HG02678 (cell line): Measurements from ENCODE around the gene R3HCC1L.

Experiments used
- ATAC-seq: cut with Tn5 transposase; IDR thresholded peaks from one replicate; pipeline ENCODE4 v1.9.1; 2021; ENCODE audit warnings: mild to moderate bottlenecking, moderate library complexity; ENCODE audit not compliant: unreplicated experiment

Gene R3HCC1L

DNA sequence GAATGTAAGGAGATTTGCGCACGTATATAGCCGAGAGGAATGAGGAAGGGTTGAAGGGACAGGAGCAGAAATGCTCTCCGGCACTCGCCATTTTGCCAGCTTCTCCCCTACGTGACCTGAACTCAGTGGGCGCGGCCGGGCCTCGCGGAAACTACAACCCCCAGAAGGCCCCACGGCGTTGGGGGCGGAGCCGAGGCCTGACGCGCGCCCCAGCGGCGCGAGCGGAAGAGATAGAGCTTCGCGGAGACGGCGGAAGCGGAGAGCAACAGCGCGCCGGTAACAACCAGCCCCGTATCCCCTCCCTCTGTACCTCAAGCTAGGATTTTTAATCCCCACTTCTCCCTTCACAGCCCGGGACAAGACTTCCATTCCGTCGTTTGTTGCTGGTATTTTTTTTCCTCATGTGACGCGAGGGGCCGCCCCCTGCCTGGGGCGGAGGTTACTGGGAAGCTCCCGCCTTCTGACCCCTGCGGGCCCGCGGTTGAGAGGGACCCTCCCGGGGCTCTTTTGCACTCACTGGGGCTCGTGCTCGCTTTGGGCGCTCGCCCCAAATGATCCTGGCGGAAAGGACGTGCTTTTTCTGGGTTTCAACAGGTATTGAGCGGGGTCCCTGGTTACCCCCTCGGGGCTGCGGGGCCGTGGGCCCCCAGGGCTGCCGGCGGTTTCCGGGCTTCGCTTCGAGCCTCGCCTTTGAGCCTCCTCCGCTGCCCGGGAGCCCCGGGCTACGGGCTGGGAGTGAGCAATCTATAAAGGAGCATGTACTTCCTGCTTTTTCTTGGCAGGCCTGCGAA, at the start of gene R3HCC1L:
TSS of gene R3HCC1L (plus strand) at position 227 of the 791 bp plus-strand sequence. CDS start 73,458 bp downstream, outside the sequence.
- peak; percentile 86 for ATAC-seq

DNA sequence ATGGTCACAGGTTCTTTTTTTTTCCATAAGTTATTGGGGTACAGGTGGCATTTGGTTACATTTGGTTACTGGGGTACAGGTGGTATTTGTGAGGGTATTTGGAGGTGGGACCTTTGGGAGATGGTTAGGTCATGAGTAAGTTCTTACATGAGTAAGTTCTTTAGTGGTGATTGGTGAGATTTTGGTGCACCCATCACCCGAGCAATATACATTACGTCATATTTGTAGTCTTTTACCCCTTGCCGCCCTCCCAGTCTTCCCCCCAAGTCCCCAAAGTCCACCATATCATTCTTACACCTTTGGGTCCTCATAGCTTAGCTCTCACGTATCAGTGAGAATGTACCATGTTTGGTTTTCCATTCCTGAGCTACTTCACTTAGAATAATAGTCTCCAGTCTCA, 49.2 kb upstream of the R3HCC1L start:
- no peak for ATAC-seq

DNA sequence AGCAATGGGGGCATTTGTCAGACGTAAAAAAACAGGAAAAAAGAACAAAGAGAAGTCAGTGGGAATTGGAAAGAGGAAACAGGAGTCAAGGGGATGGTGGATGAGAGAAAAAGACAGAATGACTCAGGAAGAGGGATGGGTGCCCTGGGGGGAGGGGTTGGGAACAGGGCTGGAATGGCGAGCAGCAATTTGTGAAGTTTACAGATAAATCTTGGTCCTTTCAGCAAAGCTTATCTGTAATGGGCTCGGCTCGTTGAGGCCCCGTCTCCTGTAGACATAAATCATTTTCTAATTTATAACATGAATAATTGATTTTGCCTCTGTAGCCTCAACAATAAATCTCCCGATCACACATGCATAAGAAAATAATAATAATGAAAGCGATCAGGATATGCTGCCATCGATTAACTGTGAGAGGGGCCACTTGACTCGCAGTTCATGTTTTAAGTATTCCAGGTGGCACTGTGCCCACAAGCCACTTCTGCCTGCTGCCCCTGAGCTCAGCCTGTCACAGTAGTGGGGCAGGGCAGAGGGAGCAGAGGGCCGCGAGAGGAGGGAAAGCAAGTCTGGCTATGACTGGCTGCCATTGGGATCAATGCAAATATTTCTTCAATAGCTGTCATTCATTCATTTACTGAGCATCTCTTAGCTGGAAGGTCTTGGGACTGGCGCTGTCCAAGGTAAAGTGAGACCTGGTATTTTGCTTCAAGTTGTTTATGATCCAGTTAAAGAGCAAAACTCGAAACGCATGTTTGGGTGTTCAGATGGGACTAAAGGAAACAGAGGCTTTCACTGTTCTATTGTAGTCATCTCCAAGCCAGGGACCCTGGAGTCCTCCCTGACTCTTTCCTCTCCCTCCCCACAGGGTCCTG, 47.4 kb upstream of the R3HCC1L start:
- ATAC-seq = no peak

DNA sequence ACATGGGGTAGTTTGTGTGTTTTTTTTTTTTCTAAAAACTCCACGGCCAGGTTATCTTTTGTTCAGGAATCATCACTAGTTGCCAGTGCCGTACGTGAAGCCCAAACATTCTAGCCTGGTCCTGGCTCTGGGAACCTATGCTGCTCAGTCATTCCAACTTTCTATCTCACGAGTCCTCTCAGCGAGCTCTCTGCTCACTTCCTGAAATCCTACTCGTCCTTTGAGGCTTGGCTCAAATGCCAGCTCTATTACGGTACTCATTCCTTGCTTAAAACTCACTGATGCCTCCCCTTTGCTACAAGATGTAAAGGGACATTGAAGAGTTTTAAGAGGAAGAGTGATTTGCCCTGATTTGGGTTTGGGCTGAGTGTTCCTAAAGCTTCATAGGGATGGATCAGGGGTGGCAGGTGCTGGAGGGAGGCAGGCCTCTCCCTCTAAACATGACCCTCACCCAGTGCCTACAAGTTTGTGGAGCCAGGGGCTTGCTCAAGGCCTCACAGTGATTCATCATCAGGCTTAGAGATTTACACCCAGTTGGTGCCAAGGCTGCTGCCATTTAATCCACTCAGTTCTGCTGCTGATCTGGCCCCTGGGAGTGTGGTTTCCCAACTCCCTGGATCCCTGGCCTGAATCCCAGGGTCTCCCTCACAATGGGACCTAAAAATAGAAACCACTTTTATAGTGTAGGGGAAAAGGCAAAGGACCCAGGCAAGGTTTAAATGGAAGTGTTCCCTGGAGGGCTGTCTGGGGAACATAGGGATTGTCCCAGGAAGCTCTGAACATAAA, 46.1 kb upstream of the R3HCC1L start:
- no peak for ATAC-seq

DNA sequence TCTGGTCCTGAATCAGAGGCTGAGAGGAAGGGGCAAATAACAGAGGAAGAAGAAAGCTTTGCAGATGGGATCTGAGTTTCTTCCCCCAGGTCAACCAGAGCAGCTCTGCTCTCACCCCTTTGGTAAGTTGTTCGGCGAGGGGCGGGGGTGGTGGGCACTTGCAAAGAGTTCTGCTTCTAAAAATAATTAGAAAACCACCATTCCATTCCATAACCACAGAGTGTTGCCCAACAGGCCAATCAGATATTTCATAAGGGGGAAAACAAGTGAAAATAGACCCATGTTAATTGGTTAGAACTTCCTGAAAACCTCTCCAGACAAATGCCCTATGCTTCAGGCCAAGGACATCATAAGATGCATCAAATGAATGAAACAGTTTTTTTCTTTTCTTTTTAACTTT, 43.6 kb upstream of the R3HCC1L start:
- ATAC-seq = no peak

DNA sequence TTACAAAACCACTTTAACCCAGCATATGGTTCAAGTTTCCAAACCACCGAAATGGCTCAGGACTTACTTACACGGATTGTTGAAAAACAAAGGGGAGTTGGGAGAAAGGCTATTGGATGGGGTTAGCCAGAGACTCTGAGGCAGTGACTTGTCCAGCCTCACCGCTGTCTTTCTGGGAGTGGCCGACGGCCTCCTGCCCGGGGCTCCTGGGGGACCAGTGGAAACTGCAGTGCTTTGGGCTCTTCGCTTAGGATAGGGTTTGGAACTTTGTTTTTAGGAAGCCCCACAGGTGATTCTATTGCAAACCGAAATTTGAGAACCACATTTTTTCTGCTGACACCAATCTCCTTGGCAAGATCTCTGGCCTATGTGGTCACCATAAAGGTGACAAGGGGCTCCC, 38.1 kb upstream of the R3HCC1L start:
- ATAC-seq = no peak

DNA sequence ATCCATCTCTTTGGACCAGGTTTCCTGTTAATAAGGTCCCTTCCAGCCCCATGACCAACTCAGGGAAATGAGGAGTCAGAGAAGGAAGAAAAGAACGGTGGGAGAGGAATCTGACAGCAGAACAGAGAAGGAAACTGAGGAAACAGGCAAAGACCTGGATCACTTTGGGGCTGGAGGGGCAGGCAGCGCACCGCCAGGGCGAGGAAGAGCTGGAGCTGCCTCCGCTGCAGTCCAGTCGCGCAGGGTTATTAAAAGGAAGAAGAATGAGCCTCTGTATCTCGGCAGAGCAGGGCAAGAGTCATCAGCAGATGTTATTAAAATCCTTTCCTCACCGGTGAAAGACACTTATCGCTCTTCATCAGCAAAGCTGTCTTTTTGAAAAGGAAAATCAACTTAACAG, 37.7 kb upstream of the R3HCC1L start:
- no peak for ATAC-seq

DNA sequence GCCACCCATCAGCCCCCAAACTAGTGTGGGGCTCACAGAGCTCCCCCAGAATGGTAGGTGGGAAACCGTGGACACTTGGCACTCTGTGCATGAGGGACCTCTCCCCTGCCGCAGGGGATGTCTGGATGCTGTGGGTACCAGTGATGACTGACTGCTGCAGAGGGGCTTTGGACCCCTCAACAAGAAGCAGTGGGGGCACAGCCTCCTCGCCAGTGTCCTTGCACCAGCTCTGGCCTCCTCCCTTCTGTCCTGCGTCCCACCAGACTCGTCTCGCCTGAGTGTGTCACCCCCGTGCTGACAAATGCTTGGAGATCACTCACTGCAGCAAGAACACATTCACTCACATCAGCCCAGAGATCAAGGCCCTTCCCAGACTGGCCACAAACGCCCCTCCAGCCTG, 37.3 kb upstream of the R3HCC1L start:
- ATAC-seq = no peak

DNA sequence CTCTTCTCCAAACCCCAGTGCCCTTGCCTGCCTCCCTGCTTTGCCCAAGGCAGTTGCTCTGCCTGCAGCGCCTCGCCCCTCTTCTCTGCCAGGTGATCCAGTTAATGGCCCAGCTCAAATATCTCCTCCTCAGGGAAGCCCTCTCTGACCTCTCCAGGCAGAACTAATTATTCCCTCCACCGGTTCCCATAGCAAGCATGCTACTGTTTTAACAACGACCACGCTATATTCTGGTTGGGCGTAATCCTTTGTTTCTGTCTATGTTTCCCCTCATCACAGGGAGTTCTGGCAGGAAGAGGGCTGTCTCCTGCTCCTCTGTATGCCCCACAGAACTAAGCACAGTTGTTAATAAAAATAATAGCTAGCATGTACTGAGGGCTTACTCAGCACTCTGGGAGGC, 36.8 kb upstream of the R3HCC1L start:
- ATAC-seq = no peak

DNA sequence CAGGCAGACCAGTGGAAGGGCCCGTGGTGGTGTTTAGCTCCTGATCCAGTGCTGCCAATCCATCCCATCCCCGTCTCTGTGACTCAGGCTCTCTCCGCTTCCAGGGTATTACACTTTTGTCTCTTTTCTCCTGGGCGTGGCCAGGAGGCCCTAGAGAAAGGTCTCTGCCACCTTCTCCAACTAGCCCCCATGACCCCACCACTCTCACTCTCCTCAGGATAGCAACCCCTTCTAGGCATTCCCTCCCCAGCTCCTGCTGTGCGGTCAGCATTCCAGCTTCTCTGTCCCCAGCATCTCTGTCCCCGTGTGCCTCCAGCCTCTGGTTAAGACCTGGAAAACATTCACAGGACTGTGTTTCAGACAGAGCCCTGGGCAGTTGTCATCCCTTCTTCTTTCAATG, 36.2 kb upstream of the R3HCC1L start:
- no peak for ATAC-seq

DNA sequence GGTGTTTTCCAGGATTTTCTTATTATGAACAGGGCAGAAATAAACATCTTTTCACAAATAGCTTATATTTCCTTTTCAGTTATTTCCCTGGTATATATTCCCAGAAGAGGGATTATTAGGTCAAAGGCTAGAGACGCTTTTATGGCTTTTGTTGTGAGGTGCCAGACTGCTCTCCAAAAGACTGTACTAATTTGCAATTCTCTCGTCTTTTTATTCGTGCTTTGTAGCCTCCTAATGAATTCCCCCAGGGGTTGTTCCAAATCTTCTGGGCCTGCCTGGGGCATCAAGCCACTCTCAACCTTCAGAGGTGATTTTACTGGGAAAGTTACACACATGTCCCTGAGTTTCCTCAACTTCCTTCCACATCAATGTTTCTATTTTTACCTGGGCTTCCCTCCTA, 34.0 kb upstream of the R3HCC1L start:
- no peak for ATAC-seq

DNA sequence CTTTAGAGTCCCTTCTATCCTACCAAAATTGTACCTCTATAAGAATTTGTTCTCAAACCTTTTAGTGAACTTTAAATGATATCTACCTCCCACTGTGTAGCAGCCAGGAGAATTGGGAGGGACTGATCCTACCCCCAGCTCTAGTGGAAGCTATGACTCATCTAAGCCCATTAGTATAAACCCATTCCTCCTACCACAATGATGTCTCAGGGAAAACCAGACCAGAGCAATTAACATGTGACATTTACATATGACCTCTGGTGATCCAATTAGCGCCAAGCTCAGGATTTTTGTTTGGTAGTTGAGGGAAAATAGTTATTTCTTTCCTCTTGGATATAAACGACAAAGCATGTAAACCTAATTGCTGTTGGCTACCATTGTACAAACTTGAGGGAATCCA, 33.1 kb upstream of the R3HCC1L start:
- no peak for ATAC-seq

DNA sequence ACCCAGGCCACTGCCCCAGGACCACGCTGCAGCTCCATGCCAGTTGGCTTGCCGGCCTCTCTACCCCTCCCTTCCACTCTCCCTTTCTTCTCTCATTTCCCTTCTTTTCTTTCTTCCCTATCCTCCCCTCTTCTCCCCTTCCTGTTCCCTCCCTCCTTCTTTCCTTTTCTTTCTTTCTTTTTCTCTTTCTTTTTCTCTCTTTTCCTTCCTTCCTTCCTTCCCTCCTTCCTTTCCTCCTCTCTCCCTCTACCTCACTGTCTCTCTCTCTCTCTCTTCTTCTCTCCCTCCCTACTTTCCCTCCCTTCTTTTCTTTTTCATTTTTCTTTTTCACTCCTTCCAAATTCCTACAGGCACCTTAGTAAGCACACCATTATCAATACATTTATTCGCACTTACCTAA, 30.3 kb upstream of the R3HCC1L start:
- ATAC-seq = no peak

DNA sequence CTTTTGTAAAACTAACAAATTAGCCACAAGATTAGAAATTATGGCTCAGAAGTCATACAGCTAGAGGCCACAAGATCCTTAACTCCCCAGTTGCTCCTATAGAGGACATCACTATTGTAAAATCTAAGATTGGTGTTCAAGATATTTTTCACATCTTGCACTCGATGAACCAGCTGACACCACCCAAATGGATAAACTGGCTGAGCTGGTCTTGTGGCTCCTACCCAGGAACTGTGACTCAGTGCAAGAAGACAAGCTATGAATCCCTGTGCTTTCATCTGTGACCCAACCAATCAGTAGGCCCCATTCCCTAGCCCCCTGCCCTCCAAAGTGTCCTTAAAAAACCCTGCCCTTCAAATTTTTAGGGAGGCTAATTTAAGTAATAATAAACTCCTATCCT, 27.9 kb upstream of the R3HCC1L start:
- ATAC-seq = no peak

DNA sequence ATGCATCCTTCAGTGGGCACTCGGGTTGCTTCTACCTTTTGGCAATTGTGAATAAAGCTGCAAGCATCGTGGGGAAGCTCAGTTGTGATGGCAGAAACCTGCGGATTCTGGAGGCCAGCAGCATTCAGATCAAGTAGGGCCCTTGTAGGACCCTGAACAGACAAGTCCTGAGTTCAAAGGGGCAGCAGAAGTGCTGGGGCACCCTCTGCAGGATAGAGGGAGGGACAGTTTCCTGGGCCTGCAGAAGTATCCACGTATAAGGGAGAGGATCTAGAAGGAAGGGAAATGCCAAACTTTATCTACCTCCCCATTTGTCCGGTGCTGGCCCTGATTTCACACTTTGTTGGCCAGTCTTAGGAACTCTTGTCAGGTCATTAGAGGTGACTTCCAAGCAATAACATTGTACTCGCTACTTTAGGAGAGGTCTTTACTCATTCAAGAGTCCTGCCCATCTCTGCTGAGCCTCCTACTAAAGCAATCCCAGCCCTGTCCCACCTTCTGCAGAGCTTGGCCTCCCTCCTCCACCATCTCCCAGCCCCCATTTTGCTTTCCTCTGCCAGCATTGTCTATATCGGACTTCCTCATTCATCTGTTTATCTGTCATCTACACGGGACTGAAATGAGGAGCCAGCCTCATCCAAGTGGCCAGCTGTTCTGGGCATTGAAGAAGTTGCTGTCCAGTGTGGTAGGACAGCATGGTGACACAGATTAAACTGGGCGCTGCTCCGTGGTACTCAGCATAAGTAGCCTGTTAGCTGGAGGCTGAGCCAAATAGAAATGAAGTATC, 26.6 kb upstream of the R3HCC1L start:
- ATAC-seq = no peak

DNA sequence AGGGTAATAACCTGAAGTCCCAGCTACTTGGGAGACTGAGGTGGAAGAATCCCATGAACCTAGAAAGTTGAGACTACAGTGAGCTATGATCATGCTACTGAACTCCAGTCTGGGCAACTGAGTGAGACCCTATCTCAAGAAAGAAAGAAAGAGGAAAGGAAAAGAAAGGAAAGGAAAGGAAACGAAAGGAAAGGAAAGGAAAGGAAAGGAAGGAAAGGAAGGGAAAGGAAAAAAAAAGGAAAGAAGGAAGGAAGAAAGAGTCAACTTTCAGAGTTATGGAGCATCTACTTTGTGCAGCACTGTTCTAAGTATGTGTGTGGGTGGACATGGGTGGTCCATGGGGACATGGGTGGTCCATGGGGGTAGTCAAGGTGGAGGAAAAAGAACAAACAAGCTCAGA, 24.1 kb upstream of the R3HCC1L start:
- no peak for ATAC-seq

DNA sequence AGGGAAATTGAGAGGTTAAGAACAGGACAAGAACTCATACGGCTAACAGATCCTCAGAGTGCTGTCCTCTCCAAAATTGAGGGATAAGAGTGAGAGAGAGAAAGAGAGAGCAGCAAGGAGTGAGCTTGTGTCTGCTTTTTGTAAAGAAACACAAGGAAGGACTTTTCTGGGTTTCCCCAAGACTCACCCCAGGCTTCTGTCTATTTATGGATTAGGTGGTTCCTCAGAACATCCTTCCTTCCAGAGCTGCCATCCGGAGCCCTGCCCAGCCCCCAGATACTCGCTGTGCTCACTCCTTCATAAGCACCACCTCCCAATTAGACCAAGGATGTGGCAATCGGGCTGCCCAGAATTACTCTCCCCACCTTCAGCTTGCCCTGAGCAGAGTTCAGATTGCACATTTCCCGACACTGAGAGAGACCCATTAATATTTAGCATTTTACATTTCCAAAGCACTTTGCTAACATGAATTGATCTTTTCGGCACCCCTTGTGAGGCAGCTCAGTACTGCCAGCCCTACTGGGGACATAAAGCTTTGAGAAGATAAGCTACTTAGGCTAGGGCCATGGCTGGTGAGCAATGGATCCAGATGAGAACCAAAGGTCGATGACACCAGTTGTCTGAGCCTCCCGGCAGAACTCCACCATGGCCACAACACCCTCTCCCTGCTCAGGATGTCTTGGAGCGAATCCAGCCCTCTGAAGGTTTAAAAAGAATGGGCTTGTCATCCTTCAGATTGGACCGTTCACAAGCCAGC, 19.2 kb upstream of the R3HCC1L start:
- ATAC-seq = no peak

DNA sequence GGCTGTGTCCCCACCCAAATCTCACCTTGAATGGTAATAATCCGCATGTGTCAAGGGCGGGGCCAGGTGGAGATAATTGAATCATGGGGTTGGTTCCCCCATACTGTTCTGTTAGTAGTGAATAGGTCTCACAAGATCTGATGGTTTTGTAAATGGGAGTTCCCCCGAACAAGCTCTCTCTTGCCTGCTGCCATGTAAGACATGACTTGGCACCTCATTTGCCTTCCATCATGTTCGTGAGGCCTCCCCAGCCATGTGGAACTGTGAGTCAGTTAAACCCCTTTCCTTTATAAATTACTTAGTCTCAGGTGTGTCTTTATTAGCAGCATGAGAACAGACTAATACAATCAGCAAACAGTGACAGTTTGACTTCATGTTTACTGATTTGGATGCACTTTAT, 14.6 kb upstream of the R3HCC1L start:
- no peak for ATAC-seq

DNA sequence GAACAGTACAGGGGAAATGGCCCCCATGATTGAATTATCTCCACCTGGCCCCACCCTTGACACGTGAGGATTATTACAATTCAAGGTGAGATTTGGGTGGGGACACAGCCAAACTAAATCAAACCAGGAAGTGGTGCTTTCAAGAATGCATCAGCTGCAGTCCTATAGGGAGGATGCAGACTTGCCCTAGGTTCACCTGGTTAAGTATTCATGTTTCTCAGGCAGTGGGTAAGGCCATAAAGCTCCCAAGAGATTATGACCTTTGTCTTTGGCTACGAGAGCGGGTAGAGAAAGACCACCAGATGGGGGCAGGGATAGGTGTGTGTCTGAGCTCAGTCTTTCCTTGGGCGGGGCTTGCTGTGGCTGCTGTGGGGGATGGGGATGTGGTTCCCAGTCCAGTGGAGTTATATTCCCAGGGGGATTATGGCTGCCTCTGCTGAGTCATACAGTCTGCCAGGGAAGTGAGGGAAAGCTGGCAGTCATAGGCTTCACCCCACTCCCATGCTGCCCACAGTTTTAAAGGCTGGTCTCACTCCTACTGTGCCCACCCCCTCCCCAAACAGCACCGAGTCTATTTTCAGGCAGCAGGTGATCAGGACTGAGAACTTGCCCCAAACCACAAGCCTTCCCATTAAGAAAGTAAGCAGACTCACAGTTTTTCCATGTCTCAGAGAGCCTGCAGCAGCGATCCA, 8.4 kb upstream of the R3HCC1L start:
- no peak for ATAC-seq
